GM10266 (cell line): ENCODE measurements around the gene HS1BP3.

ENCODE experiments used
- DNase-seq: peaks from one replicate; pipeline ENCODE4 v3.0.0; 2012; ENCODE audit errors: extremely low spot score
- CTCF ChIP-seq: IDR thresholded peaks from 2 replicates; pipeline ENCODE4 v1.5.1; 2012; ENCODE audit warnings: mild to moderate bottlenecking, low read depth; ENCODE audit not compliant: control insufficient read depth, insufficient read depth; ENCODE audit errors: missing control alignments

Gene HS1BP3

GRCh38 chr2:20592106-20593071, 58.5 kb downstream of the HS1BP3 start:
- no peak for DNase-seq
- no peak for TF ChIP-seq CTCF

GRCh38 chr2:20590704-20591515, 60.0 kb downstream of the HS1BP3 start:
- no peak for TF ChIP-seq CTCF
- DNase-seq = no peak

GRCh38 chr2:20589975-20590703, 60.8 kb downstream of the HS1BP3 start:
- no peak for DNase-seq
- no peak for TF ChIP-seq CTCF

GRCh38 chr2:20588918-20589871, 61.7 kb downstream of the HS1BP3 start:
- no peak for TF ChIP-seq CTCF
- DNase-seq = no peak

- no peak for DNase-seq
- no peak for TF ChIP-seq CTCF
Observed at GRCh38 chr2:20585710-20586594, 64.9 kb downstream of the HS1BP3 start.
